Eye (tissue), 1 donor: ENCODE results near the gene SDS.

Experiments
- DNase-seq: peaks from one replicate; pipeline ENCODE4 v3.0.0-alpha.2; 2015

Gene SDS

GRCh38 chr12:113424915-113425823, 21.5 kb upstream of the SDS start:
- DNase-seq = peak; percentile 62

DNA sequence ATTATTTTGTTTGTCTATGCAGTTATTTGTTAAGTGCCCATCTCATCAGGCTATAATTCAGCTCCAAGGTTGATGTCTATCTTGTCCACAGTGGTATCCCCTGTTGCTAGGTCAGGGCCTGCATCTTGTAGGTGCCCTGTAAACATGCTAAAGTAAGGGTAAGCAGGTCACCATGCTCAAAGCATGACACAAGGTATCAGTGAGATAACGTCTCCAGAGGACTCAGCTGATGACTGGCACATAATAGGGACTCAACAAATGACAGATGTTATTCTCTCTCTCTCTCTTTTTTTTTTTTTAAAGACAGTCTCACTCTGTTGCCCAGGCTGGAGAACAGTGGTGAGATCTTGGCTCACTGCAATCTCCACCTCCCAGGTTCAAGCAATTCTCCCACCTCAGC, 20.8 kb upstream of the SDS start:
- no peak for DNase-seq

DNA sequence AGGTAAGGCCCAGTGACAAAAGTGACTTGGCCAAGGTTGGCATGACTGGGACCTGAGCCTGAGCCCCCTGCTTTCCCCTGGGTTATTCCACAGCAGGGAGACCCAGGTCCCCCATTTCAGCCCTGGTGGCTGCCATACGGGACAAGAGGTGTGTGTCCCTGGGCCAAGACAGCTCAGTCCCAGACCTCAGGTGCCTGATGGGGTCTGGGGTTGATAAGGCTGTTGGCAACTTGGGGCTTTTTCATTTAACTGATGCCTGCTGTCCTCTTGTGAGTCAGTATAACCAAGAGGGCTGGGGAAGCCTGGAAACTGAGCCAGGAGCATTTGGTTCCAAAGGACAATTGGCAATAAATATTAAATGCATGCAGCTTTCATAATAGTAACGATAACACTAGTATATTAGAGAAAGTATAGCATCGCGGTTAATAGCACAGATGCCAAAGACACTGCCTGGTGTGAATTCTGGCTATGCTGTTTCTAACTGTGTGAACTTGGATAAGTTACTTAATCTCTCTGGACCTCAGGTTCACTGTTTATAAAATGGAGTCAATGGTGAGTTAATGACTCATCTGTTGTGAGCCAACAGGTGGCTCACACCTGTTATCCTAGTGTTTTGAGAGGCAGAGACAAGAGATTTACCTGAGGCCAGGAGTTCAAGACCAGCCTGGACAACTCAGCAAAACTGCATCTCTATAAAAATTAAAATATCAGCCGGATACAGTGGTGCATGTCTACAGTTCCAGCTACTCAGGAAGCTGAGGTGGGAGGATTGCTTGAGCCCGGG, 19.4 kb upstream of the SDS start:
- DNase-seq = no peak

GRCh38 chr12:113422030-113422885, 18.6 kb upstream of the SDS start, which contains the start of gene SDSL:
SDSL (plus strand) TSS chr12:113422380; CDS start chr12:113427983, 5,603 bp downstream.
- DNase-seq = peak; percentile 67

DNA sequence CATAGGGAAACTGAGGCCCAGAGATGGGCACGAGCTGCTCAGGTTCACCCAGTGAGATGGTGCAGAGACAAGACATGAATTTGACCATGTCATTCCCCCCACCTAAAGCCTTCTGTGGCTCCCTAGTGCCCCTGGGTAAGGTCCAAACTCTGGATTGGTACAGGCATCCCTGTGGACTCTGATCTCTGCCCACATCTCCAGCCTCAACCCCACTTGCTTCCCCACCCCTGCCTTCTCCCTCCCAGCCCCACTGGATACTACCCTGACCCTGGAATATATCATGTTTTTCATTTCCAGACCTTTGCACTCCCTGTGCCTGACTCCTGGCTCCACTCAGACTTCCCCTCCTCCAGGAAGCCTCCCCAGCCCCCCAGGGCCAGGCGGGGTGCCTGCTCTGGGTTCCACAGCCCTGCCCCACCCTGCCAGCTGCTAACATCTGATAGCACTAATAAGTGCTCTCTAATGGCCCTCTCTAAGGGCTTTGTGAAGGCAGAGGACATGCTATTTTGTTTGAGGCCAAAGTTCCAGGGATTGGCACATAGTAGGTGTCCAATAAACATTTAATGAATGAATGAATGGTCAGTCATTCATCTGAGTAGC, 17.4 kb upstream of the SDS start:
- no peak for DNase-seq

- no peak for DNase-seq
Measured at GRCh38 chr12:113418213-113418879, 14.7 kb upstream of the SDS start.

DNA sequence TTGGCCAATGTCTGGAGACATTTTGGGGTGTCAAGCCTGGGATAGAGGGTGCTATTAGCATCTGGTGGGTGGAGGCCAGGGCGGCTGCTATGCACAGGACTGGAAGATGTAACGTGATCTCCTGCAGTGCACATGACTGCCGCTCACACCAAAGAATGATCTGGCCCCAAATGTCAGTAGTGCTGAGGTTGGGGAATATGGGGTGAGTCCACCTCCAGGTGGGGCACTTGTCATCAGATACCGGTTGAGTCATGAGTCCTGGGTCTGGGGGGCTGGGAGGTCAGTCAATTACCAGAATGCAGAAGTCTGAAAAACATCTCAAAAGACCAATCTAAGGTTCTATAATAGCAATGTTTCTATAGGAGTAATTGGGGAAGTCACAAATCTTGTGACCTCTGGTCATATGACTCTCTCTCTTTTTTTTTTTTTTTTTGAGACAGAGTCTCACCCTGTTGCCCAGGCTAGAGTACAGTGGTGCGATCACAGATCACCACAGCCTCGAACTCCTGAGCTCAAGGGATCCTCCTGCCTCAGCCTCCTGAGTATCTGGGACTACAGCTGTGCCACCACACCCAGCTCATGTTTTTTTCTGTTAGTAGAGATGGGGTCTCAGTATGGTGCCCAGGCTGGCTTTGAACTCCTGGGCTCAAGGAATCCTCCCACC, 12.5 kb upstream of the SDS start:
- DNase-seq = no peak

GRCh38 chr12:113414519-113415038, 10.9 kb upstream of the SDS start:
- DNase-seq = no peak

- DNase-seq = no peak
Measured at GRCh38 chr12:113413488-113413939, 9.8 kb upstream of the SDS start.

GRCh38 chr12:113409462-113410124, 5.9 kb upstream of the SDS start:
- no peak for DNase-seq

DNA sequence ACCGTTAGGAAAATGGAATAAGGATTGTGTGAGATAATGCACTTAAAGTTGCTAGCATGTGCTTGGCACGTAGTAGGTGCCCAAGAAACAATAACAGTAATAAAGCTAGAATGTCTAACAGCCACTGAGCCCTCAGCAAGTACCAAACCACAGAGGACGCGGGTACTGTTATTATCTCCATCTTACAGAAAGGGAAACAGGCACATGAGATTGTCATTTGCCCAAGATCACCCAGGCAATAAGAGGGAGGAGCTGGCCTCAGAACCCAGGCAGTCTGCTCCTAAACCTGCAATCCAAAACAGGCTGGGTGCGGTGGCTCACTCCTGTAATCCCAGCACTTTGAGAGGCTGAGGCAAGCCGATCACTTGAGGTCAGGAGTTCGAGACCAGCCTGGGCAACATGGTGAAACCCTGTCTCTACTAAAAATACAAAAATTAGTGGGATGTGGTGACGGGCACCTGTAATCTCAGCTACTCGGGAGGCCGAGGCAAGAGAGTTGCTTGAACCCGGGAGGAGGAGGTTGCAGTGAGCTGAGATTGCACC, 5.1 kb upstream of the SDS start:
- DNase-seq = no peak

DNA sequence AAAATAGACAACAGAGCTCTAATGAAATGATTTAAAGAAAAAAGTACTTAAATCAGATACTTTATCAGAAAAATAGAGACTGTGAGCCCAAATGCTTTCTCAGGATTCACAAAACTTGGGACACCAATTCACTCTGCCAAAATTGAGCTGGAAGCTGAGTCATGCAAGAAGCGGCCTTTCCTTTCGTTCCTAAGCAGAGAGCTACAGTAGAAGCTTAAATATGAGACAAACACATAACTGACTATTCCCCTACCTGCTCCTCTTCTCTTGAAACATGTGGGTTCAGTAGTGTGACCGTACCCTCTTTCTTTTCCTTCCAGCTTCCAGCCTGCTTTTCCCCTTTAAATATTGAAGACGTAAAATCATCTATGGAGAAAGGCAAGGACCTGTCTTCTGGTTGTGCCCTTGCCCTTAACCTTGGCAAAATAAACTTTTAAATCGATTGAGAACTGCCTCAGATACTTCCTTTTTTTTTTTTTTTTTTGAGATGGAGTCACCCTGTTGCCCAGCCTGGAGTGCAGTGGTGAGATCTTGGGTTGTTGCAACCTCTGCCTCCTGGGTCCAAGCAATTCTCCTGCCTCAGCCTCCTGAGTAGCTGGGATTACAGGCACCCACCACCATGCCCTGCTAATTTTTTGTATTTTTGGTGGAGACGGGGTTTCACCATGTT, 4.4 kb upstream of the SDS start:
- no peak for DNase-seq

DNA sequence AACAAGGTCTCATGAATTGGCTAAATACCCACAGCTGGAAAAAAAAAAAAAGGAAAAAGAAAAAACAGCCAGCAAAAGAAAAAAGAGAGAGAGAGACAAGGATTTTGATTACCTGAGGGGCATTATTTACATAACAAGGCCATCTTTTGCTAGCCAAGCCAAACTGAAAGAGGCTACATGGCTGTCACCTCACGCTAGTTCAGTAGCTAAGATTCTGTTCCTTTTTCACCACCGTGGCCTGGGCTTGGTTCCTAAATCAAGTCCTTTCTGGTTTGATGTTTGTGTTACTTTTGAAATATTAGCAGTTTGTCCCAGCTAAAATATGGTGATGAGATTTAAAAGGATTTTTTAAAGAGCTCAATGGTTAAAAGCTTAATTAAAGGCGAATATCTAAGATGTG, 2.0 kb upstream of the SDS start:
- DNase-seq = no peak

GRCh38 chr12:113402586-113403260, 964 bp downstream of the SDS start:
- DNase-seq = no peak

- DNase-seq = no peak
Measured at GRCh38 chr12:113401066-113402000, 2.4 kb downstream of the SDS start.

GRCh38 chr12:113400362-113400761, 3.3 kb downstream of the SDS start:
- DNase-seq = no peak

DNA sequence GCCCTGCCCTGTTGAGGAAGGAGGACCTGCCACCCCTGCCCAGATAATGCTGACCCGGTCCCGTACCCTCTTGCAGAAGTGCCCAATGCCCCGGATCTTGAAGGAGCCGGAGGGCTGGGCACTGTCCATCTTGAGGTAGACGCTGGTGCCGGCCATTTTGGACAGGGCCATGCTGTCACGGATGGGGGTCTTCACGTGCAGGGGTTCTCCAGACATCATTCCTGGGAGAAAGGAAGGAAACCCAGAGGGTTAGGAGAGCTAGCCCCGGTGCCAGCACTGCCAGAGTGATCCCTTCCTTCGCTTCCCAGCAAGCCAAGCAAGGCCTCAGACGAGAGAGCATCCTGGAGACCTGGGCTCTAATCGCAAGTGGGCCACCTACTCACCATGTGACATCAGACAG, 4.2 kb downstream of the SDS start:
- no peak for DNase-seq
